RCC 7860 (cell line): ENCODE results near the gene TMEM238L.

Experiments
- DNase-seq: peaks from one replicate; pipeline ENCODE4 v3.0.0-alpha.2; 2015; ENCODE audit warnings: low spot score
- FAIRE-seq: peaks from 2 replicates; lab custom pipeline; 2012; peaks lifted over from hg19 to GRCh38; lab: Jason Lieb, UNC

Gene TMEM238L

DNA sequence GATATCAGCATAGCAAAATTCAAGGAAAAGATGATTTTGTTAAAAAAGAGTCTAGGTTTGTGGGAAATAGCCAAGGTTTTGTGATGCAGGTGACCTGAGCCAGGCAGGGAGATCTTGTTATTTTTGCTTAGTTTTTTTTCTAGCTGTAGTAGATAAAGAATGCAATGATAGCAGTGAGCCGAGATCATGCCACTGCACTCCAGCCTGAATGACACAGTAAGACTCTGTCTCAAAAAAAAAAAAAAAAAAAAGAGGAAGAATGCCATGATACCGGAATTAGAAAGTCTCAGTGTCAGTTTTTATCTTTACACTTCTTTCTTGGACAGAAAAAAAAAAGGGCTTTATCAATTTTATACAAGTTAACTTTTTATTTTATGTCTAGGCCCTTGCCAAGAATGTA is 27.5 kb downstream of the TMEM238L start:
- no peak for DNase-seq
- FAIRE-seq, result no peak

DNA sequence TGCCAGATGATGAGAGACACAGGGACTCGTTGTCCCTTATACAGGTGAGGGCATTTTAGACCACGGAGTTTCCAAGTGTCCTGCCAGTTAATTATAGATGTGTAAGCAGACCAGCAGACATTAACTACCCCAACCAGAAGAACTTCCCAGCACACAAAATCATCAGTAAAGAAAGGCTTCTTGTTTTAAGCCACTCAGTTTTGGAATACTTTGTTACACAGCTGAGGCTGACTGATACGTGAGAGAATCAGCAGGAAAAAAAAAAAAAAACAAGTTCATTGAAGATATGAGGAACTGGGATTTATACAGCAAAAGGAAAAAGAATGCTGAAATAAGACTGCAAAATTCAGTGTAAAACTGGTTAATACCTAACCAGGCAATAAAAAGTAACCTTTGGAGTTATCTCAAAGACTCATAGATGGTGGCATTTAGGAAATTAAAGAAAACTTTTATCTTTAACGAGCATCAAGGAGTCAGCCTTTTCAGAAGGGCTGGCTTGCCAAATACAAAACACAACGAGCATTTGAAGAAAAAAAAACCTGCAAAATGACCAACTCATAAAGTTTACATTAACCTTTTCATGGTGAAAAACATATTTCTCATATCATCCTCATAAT is 28.1 kb downstream of the TMEM238L start:
- FAIRE-seq, result no peak
- no peak for DNase-seq

GRCh38 chr17:10775058-10775457 is 28.8 kb downstream of the TMEM238L start:
- FAIRE-seq, result no peak
- no peak for DNase-seq

GRCh38 chr17:10773391-10773790 is 30.5 kb downstream of the TMEM238L start:
- no peak for DNase-seq
- no peak for FAIRE-seq

DNA sequence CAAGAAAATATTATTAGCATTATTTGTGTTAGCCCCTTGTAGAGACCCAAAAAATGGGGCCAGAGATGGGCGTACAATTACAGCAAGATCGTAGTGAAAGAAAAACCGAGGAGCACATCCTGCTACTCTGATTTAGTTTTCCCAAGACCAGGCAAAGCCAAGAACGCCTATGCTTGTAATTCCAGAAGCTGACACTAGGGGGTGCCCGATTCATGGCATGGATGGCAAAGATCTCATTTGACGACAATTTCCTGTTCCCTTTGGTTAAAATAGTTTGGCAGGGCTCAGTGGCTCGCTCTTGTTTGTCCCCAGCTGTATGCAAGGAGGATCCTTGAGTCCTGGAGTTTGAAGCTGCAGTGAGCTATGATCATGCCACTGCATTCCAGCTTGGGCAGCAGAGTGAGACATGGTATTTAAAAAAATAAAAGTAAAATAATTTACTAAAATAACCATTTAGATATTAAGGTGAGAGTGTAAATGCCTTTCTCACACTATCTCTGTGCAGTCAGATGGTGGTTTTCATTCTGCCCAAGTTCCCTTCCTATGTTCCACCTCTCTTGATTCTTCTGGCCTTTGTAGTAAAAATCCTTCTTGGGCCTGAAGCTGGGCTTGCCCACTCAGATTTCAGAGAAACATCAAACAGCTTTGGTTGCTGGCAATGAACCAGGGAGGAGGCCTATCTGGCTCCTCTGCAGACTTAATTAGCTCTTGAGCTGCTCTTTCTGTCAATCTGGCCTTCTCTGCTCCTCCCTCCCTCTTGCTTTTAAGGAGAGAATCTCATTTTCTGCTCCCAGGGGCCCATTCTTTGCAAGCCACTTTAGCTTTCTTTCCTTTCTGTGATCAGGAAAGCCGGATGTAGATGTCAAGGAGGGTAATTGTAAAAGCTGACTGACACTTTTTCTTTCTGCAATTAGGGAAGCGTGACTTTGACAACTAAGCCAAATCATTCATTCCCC is 31.2 kb downstream of the TMEM238L start:
- DNase-seq, result peak; percentile 24
- FAIRE-seq, result no peak

DNA sequence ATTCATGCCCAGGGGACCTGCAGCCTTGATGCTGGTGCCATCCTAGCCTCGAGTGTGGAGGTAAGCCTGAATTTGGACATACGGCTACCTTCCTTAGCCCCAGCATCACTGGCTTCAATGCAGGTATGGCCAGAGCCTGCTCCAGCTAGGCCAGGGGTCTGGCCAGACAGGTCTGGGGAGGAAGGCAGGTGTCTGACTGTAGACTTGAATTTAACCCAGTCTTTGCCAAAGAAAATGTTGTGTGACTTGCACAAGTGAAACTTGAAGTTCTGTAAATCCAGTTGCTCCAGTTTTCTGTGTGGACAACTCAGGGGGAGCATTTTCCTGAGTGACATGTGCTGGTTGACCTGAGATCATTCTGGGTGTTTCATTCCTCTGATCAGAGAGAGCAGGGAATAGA is 32.8 kb downstream of the TMEM238L start:
- FAIRE-seq (no peak), DNase-seq (no peak)

- no peak for FAIRE-seq
- no peak for DNase-seq
These were observed 34.1 kb downstream of the TMEM238L start for GRCh38 chr17:10769840-10770239.

DNA sequence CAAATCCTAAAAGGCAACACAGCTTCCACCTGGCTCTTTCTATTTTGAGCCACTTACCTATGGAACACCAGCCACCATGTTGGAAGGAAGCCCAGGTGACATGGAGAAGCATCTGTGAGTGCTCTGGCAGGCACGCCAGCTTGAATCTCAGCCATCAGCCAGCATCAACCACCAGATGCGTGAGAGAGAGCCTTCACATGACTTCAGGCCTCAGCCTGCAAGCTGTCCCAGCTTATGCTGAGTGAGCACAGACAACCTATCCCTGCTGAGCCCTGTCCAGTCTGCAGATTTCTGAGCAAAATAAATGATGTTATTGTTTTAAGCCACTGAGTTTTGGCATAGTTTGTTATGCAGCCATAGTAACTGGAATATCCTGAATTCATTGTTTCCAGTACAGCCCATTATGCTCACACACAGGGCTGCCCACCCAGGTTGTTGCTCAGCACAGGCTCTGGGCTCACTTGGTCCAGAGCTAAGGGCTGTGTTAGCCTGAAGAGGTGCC is 35.1 kb downstream of the TMEM238L start:
- no peak for FAIRE-seq
- DNase-seq, result no peak

GRCh38 chr17:10767232-10767631 is 36.7 kb downstream of the TMEM238L start:
- DNase-seq, result no peak
- no peak for FAIRE-seq

DNA sequence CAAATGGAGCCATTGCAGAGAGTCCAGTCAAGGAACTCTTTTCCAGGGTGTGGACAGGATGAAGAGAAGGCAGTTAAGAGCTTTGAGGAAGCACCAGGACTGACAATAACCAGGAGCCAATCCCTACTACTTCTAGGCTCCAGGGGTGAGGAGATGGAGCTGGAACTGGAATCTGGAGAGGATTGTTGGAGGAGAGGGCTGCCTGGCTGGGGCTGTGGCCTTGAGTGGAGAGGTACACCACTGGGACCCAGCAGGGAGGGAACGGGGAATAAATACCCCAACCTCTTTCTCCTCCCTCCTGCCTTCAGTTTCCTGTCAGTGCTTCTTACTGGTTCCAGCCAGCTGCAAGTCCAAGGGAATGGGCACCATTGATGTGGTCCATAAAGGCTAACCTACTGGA is 41.9 kb downstream of the TMEM238L start:
- FAIRE-seq, result no peak
- no peak for DNase-seq

GRCh38 chr17:10761281-10761680 is 42.6 kb downstream of the TMEM238L start:
- no peak for DNase-seq
- no peak for FAIRE-seq

DNA sequence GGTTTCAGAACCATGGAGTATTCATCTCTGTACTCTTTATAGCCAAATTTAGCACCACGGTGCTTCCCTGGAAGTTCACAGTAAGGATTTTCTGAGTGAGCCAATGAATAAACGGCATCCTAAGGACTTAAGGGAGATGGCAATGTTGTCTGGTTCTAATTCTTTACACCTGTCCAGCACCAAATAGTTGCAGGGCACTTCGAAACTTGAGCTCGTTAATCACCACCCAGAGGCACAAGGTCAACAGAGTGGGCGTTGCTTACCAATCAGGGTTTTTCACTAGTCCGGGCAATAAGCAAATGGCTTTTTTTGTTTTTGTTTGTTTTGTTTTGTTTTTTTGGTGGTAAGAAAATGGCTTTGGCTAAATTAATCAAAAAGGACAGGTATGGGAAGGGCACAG is 45.8 kb downstream of the TMEM238L start:
- DNase-seq (no peak), FAIRE-seq (no peak)

GRCh38 chr17:10757647-10758046 is 46.3 kb downstream of the TMEM238L start:
- FAIRE-seq, result no peak
- DNase-seq, result no peak

DNA sequence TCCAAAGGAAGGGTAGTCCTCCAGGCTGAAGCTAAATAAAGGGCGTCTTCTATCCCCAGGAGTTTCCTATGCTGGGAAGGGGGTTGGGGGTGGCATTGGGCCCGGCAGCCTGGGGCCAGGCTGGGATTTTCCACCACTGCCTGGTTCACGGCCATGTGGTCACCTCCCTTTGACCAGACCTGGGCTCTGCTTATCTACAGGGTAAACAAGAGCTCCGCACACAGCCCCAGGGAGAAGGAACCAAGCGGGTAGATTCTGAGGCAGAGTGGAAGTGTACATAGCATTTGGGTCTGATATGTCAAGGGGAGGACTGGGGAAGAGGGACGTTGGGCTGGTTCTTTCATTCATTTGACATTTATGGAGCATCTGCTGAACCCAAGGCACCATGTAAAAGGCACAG is 46.8 kb downstream of the TMEM238L start:
- DNase-seq (no peak), FAIRE-seq (no peak)

DNA sequence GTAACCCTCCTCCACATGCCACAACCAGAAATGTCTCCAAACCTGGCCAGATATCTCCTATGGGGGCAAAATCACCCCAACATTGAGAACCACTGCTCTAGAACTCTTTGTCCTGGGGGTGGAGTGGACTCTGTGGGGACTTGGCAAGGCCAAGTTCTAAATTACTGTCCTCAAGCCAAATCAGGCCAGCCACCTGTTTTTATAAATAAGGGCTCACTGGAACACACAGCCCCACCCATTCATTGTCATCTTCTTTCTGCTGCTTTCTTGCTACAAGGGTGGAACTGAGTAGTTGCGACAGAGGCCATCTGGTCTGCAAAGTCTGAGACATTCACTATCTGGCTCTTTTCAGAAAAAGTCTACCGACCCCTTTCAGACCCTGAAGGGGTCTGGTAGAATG is 47.3 kb downstream of the TMEM238L start:
- FAIRE-seq, result no peak

DNA sequence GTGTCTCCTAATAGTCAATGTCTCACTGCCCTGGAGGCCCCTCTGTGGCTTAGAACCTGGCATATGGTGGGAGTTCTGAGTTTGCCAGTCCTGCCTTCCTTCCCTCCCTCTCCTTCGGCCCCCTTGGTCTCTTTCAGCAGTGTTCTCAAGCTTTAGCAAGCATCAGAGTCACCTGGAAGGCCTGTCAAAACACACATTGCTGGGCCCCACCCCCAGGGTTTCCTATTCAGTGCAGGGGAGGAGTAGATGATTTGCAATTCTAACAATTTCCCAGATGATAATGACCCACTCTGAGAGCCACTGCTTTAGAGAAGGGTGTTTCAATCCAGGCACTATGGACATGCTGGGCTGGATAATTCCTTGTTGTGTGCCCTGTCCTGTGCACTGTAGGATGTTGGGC is 47.7 kb downstream of the TMEM238L start:
- no peak for FAIRE-seq

More for the DNA sequence above, 47.3 kb downstream of the TMEM238L start:
- DNase-seq, result no peak

DNA sequence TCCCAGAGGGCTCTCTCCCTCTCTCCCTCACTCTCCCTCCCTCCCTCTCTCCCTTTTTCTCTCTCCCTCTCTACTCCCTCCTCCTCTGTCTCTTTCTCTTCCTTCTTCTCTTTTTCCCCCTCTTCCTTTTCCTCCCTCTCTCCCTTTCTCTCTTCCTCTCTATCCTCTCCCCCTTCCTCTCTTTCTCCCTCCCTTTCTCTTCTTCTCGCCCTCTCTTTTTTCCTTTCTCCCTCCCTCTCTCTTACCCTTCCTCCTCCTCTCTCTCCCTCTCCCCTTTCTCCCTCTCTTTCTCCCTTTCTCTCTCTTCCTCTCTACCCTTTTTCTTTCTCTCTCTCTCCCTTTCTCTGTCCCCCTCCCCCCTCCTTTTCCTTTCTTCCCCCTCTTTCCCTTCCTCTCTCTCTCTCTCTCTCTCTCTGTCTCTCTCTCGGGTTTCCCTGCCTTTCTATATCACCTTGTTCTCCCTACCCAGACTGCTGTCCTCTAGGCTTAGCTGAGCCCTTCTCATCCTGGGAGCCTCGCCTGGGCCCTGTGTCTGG is 48.2 kb downstream of the TMEM238L start:
- no peak for DNase-seq
- FAIRE-seq, result no peak

More for the DNA sequence above, 47.7 kb downstream of the TMEM238L start:
- no peak for DNase-seq

- FAIRE-seq, result no peak
- DNase-seq, result no peak
These were observed 48.9 kb downstream of the TMEM238L start for GRCh38 chr17:10754861-10755591.

DNA sequence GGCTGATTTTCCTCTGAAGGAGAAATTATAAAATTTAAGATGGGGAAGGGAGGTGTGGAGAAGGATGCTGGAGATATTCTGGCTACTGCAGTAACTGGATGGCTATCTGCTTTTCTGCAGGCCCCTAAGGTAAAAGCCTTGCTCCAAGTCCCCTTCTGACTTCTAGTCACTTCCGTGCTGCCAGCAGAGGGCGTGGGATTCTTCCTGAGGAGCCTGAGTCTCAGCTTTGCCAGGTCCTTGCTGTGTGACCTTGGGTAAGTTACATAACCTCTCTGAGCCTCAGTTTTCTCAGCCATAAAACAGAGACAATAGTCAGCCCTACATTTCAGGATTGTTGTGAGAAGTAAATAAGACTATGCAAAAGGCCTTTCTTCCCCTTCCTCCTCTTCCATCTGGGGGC is 49.8 kb downstream of the TMEM238L start:
- no peak for DNase-seq
- FAIRE-seq, result no peak

- DNase-seq, result no peak
- no peak for FAIRE-seq
These were observed 51.2 kb downstream of the TMEM238L start for GRCh38 chr17:10752696-10753095.

- DNase-seq (no peak), FAIRE-seq (no peak)
These were observed 52.3 kb downstream of the TMEM238L start for GRCh38 chr17:10751563-10751962.
